Activated CD4-positive, alpha-beta T cell treated with anti-CD3 and anti-CD28 coated beads for 36 hours (primary cell): Measurements from ENCODE around the gene PEAK3. TPM values are rescaled to one million over a fixed set of nuclear protein-coding genes. Genes with fewer than 3 reads are reported as not detected.

Experiments
- ATAC-seq: fragments of 200-7000 bp; cut with Tn5 transposase; one replicate; pipeline ENCODE4 v1.10.0; 2021; ENCODE audit warnings: mild to moderate bottlenecking, moderate library complexity
- CTCF ChIA-PET: fragments of 350-600 bp; sonication (Branson Sonifier 250); formaldehyde crosslinking; loops from one replicate; lab custom pipeline; 2021; ENCODE audit warnings: antibody characterized with exemption; lab: Charles Lee
- POLR2A ChIA-PET: fragments of 350-600 bp; sonication (Branson Sonifier 250); formaldehyde crosslinking; loops from one replicate; lab custom pipeline; 2021; ENCODE audit warnings: antibody characterized with exemption, inconsistent platforms; lab: Charles Lee
- DNase-seq: peaks from one replicate; pipeline ENCODE4 v3.0.0-alpha.2; 2020
- H3K27ac Mint-ChIP-seq: one replicate; pipeline ENCODE4 v1.8.0; 2021; ENCODE audit warnings: mixed read lengths
- H3K27me3 Mint-ChIP-seq: one replicate; pipeline ENCODE4 v1.8.0; 2021; ENCODE audit warnings: mixed read lengths
- H3K36me3 Mint-ChIP-seq: one replicate; pipeline ENCODE4 v1.8.0; 2021; ENCODE audit warnings: low read depth, mixed read lengths
- H3K4me1 Mint-ChIP-seq: one replicate; pipeline ENCODE4 v1.8.0; 2021; ENCODE audit warnings: mixed read lengths
- H3K4me3 Mint-ChIP-seq: one replicate; pipeline ENCODE4 v1.8.0; 2021; ENCODE audit warnings: mild to moderate bottlenecking, moderate library complexity, mixed read lengths
- H3K9me3 Mint-ChIP-seq: one replicate; pipeline ENCODE4 v1.8.0; 2021; ENCODE audit warnings: low read depth, mixed read lengths
- intact Hi-C, 2 experiments: fragments of 100-400 bp; cut with DNase I in 1 of 2; cut with micrococcal nuclease in 1 of 2; formaldehyde crosslinking; loops; one replicate each; pipeline versions ENCODE4 v1.14.2 to v1.15.1; 2022 to 2024; cut with DNase I, micrococcal nuclease
- total RNA-seq, 2 experiments: library from RNA; stranded (reverse); gene quantifications; one replicate each; pipeline ENCODE4 v1.2.3, GENCODE V29; 2021

Gene PEAK3
- total RNA-seq, 2 experiments from 2014 or later: not detected

DNA sequence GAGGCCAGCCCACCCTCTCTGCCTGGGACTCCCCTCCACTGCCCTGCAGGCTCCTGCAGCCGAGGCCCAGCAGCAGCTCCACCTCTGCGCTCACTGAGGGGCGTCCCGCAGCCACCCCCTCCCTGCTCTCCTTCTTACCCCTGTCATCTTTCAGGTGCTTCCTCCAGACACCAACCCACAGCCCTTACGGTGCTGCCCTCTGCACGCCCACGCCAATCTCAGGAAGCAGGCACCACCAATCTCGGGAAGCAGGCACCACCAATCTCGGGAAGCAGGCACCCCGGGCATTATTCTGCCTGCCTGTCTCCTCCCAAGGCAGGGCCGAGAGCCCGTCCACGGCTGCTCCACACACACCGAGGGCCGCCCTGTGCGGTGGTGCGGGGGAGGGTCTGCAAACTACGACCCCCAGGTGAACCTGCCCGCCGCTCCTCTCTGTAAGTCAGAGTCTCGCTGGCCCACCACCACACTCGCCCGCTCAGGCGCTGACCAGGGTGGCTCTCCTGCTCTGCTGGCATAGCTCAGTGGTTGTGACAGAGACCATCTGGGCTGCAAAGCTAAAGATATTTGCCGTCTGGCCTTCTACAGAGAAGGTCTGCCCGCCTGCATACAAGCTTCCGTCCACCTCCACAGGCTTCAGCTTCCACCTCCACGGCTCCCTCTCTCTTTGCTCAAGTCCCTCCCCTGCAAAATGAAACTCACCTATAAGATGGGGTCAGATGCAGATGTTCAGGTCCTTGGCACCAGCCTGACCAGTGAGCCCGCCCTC, 43.5 kb upstream of the PEAK3 start:
- H3K9me3 Mint-ChIP-seq: no peaks in the 10 kb centered on the region
- ChIA-PET POLR2A (interaction anchor here (0.5 kb wide), 2 partner anchors 11 to 67 kb away, joined by 3 to 6 read pairs; no protein-coding TSS in a partner anchor), CTCF (interaction anchor here (0.5 to 1.0 kb wide), 3 partner anchors 55 to 67 kb away, joined by 3 read pairs; no protein-coding TSS in a partner anchor)
- peak overlapping the region; percentile 98 for H3K4me3 Mint-ChIP-seq
- peaks cover 35% of the 10 kb centered on the region for H3K36me3 Mint-ChIP-seq
- ATAC-seq (no peak), DNase-seq (no peak)
- H3K27me3 Mint-ChIP-seq: no peaks in the 10 kb centered on the region
- intact Hi-C loops: loop anchor here in 1 of 2 experiments (5.0 kb wide), 2 partner anchors 308 to 1182 kb away; partner anchors contain the start of genes BTBD2 and FZR1
- H3K4me1 Mint-ChIP-seq: peaks cover 46% of the 10 kb centered on the region
- peak overlapping the region; percentile 21 for H3K27ac Mint-ChIP-seq

DNA sequence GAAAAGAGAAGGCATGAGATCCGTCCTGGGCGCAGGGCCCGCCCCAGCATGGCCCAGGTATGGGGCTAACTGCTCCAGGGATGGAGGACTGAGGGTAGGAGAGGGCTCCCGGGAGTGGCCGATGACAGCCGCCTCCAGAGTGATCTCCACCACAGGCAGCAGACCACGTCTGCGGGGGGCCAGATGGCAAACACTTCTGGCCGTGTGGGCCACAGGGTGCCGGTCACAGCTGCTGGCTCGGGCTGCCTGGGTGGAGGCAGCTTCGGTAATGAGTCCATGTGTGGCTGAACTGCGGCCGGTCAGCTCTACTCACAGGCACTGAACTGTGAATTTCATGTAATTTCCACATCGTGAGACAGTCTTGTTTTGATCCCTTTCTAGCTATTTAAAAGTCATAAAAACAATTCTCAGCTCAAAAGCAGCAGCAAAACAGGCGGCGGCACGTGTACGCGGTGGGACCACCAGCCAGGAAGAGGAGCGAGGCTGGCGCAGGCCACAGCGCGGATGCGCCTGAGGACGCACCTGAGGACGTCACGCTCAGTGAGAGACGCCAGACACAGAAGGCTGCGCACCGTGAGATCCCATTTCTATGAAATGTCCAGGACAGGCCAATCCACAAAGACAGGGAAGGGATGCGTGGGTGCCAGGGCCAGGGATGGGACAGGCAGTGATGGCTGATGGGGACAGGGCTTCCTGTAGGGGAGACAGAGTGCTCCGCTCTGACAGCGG, 42.4 kb upstream of the PEAK3 start:
- H3K36me3 Mint-ChIP-seq: peaks cover 35% of the 10 kb centered on the region
- no peak overlapping the region for H3K4me3 Mint-ChIP-seq
- no peaks in the 10 kb centered on the region for H3K27me3 Mint-ChIP-seq
- intact Hi-C loops: no loop called here
- no peak for ATAC-seq
- DNase-seq: no peak
- no peak overlapping the region for H3K27ac Mint-ChIP-seq
- CTCF ChIA-PET: interaction anchor here (0.8 kb wide), 1 partner anchor 44 kb away, joined by 3 read pairs; no protein-coding TSS in a partner anchor
- POLR2A ChIA-PET: interaction anchor here (0.5 kb wide), 1 partner anchor 10 kb away, joined by 3 read pairs; no protein-coding TSS in a partner anchor
- H3K9me3 Mint-ChIP-seq: no peaks in the 10 kb centered on the region
- H3K4me1 Mint-ChIP-seq: peaks cover 37% of the 10 kb centered on the region

DNA sequence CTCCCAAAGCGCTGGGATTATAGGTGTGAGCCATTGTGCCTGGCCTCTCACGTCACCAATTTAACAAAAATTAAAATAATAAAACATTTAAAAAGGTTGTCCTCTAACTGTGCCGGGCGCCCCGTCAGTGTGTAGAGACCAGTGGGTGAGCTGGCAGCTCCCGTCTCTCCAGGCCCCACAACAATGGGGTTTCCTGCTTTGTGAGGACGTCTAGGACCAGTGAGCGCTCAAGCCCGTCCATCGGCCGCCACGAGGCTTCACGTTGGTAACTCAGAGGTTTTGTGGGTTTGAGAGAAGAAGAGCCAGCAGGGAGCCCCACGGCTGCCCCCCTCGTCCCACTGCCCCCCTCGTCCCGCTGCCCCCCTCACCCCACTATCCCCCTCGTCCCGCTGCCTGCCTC, 41.7 kb upstream of the PEAK3 start:
- H3K36me3 Mint-ChIP-seq: peaks cover 35% of the 10 kb centered on the region
- H3K9me3 Mint-ChIP-seq: no peaks in the 10 kb centered on the region
- DNase-seq (no peak), ATAC-seq (no peak)
- no peaks in the 10 kb centered on the region for H3K27me3 Mint-ChIP-seq
- POLR2A ChIA-PET: no interaction called here
- H3K4me3 Mint-ChIP-seq: no peak overlapping the region
- peaks cover 33% of the 10 kb centered on the region for H3K4me1 Mint-ChIP-seq
- intact Hi-C loops: no loop called here
- H3K27ac Mint-ChIP-seq: no peak overlapping the region
- CTCF ChIA-PET: interaction anchor here (0.8 kb wide), 1 partner anchor 45 kb away, joined by 3 read pairs; no protein-coding TSS in a partner anchor

DNA sequence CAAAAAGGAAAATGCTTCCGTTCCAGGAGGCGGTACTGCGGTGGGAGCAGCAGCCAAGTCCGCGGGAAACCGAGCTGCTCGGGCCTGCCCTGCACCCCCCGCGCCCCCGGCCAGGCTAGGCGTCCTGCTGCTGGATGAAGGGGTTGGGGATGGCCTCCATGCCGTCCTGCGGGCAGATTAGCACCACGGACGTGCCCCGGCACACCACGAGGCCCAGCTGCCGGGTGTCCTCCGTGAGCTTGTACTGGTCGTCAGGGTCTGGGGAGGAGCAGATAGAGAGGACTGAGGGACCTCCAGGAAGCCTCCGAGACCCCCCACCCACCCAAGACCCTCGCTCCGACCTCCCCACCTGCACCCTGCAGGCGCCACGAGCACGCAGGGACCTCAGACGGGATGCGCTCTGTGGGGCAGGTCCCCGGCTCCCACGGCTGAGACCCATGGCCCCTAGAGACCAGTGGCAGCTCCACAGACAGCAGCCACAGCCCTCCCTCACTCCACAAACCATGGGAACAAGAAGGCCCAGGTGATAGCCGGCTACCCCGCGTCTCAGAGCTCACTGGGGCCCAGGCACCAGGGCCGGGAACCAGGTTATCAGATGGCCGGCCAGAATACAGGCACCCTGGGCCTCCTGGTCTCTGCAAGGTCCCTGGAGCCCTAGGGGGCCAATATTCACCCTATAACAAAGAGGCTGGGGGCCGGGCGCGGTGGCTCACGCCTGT, 39.7 kb upstream of the PEAK3 start:
- Mint-ChIP-seq H3K4me3 (no peak overlapping the region), H3K27me3 (no peaks in the 10 kb centered on the region), H3K4me1 (peaks cover 23% of the 10 kb centered on the region), H3K36me3 (peaks cover 22% of the 10 kb centered on the region), H3K9me3 (no peaks in the 10 kb centered on the region), H3K27ac (no peak overlapping the region)
- intact Hi-C loops: no loop called here
- DNase-seq: no peak
- ATAC-seq: no peak
- ChIA-PET CTCF (no interaction called here), POLR2A (no interaction called here)

DNA sequence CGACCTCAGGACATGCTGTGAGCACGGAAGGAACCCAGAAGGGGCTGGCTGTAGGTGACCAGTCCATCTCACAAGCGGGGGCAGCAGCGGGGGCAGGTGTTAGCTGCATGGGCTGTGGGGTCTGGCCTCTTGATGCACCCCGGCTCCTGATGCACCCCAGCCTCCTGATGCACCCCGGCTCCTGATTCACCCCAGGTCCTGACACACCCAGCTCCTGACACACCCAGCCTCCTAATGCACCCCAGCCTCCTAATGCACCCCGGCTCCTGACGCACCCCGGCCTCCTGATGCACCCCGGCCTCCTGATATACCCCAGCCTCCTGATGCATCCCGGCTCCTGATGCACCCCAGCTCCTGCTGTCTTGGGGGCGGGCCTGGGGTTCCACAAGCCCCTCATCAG, 39.0 kb upstream of the PEAK3 start:
- Mint-ChIP-seq H3K9me3 (no peaks in the 10 kb centered on the region), H3K27me3 (no peaks in the 10 kb centered on the region), H3K4me3 (no peak overlapping the region), H3K36me3 (peaks cover 16% of the 10 kb centered on the region), H3K27ac (no peak overlapping the region), H3K4me1 (peaks cover 15% of the 10 kb centered on the region)
- DNase-seq (no peak), ATAC-seq (no peak)
- CTCF ChIA-PET: no interaction called here
- POLR2A ChIA-PET: no interaction called here
- intact Hi-C loops: no loop called here

DNA sequence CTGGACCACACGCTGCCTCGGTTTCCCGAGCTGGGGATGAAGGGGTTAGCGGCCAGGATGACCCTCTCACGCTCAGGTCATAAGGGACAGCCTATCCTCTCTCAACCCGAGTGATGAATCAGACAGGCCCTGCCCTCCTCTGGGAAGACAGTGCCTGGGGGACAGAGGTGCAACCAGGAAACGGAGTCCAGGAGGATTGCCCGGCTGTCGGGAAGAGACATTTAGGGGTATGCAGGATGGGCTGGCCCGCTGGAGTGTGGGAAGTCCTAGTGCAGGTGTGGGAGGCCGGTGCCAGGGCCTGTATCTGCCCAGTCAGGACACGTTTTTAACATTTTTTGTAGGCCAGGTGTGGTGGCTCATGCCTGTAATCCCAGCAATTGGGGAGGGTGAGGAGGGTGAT, 38.1 kb upstream of the PEAK3 start:
- intact Hi-C loops: no loop called here
- peaks cover 6% of the 10 kb centered on the region for H3K4me1 Mint-ChIP-seq
- CTCF ChIA-PET: no interaction called here
- ATAC-seq (no peak), DNase-seq (no peak)
- no peak overlapping the region for H3K27ac Mint-ChIP-seq
- peaks cover 12% of the 10 kb centered on the region for H3K36me3 Mint-ChIP-seq
- no peak overlapping the region for H3K4me3 Mint-ChIP-seq
- POLR2A ChIA-PET: no interaction called here
- peaks cover under 1% of the 10 kb centered on the region for H3K27me3 Mint-ChIP-seq
- peaks cover 4% of the 10 kb centered on the region for H3K9me3 Mint-ChIP-seq

DNA sequence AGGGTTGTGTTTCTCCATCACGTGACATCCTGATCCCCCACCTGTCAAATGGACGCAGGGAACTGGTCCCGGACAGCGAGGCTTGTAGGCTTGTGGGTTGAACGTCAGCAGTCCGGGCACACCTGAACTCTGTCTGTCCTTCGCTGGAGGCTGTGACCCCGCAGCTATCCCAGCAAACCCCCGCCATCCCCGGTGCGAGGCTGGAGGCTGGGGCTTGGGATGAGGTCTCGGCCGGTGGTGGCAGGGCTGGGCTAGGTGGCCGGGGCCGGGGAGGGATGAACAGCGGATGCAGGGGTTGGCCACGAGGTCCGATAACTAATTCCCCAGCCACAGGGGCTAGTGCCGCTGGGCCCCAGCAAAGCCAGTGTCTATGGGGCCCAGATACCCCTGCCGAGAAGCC, 37.6 kb upstream of the PEAK3 start:
- no peak for DNase-seq
- Mint-ChIP-seq H3K9me3 (peaks cover 8% of the 10 kb centered on the region), H3K27ac (no peak overlapping the region), H3K4me3 (no peak overlapping the region), H3K36me3 (peaks cover 13% of the 10 kb centered on the region), H3K4me1 (peaks cover 3% of the 10 kb centered on the region), H3K27me3 (peaks cover 5% of the 10 kb centered on the region)
- CTCF ChIA-PET: no interaction called here
- POLR2A ChIA-PET: no interaction called here
- intact Hi-C loops: no loop called here
- ATAC-seq: no peak

DNA sequence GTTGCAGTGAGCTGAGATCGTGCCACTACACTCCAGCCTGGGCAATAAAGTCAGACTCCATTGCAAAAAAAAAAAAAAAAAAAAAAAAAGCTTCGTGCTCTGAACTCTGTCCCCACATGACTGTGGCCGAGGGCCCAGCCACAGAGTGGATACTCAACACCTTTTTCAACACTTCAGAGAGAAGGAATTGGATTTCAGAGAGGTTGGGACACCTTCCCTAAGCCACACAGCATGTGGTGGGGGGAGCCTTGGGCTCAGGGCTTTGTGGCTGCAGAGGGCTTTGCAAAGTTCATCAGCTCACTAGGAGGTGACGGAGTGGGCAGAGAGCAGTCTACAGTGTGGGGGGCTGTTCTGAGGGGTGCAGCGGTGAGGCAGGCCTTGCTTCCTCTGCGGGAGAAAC, 36.9 kb upstream of the PEAK3 start:
- Mint-ChIP-seq H3K27me3 (peaks cover 6% of the 10 kb centered on the region), H3K4me3 (no peak overlapping the region), H3K27ac (no peak overlapping the region), H3K36me3 (peaks cover 10% of the 10 kb centered on the region), H3K4me1 (no peaks in the 10 kb centered on the region), H3K9me3 (peaks cover 8% of the 10 kb centered on the region)
- POLR2A ChIA-PET: no interaction called here
- CTCF ChIA-PET: interaction anchor here (0.7 kb wide), 1 partner anchor 13 kb away, joined by 3 read pairs; no protein-coding TSS in a partner anchor
- no peak for DNase-seq
- ATAC-seq: no peak
- intact Hi-C loops: no loop called here

DNA sequence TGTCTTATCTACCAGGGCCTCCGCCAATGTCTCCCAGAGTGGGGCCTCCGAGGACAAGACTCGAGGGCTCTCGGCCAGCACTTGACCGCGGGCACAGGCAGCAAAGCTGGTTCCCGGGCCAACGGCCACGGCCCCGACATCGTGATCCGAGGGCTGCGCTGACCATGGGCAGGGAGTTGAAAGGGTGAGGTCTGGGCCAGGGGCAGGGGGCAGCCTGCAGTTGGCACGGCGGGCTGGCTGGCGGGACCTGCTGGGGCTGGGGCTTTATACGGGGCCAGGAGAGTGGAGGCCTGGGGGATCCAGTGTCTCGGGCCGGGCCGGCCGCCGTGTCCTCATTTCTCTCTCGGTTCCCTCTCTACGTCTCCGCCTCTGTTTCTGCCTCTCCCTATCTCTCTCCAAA, 35.8 kb upstream of the PEAK3 start:
- ChIA-PET CTCF (interaction anchor here (0.7 kb wide), 1 partner anchor 15 kb away, joined by 4 read pairs; no protein-coding TSS in a partner anchor), POLR2A (no interaction called here)
- DNase-seq (no peak), ATAC-seq (no peak)
- intact Hi-C loops: no loop called here
- Mint-ChIP-seq H3K9me3 (peaks cover 8% of the 10 kb centered on the region), H3K36me3 (peaks cover 6% of the 10 kb centered on the region), H3K27ac (no peak overlapping the region), H3K4me3 (no peak overlapping the region), H3K4me1 (no peaks in the 10 kb centered on the region), H3K27me3 (peaks cover 12% of the 10 kb centered on the region)

DNA sequence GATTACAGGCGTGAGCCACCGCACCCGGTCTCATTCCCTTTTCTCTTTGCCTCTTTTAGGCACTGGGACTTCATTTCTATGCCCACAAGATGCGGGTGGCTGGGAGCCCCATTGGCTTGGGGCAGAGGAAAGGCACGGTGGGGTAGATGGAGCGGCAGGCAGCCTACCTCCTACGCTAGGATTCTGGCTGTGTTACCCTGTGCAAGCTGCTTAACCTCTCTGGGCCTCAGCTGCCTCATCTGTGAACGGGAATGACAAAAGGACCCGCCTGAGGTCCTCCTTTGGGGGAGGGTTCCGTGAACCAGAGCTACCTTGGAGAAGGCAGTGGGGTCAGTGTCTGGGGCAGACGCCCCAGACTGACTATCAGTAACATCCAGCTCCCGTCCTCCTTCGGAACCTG, 35.3 kb upstream of the PEAK3 start:
- ATAC-seq: no peak
- H3K4me1 Mint-ChIP-seq: no peaks in the 10 kb centered on the region
- CTCF ChIA-PET: interaction anchor here (0.6 to 1.8 kb wide), 5 partner anchors 15 to 161 kb away, joined by 3 to 7 read pairs (median 3); no protein-coding TSS in a partner anchor
- DNase-seq: no peak
- intact Hi-C loops: no loop called here
- H3K9me3 Mint-ChIP-seq: peaks cover 8% of the 10 kb centered on the region
- H3K4me3 Mint-ChIP-seq: no peak overlapping the region
- peaks cover 12% of the 10 kb centered on the region for H3K27me3 Mint-ChIP-seq
- POLR2A ChIA-PET: no interaction called here
- no peak overlapping the region for H3K27ac Mint-ChIP-seq
- peaks cover 6% of the 10 kb centered on the region for H3K36me3 Mint-ChIP-seq

DNA sequence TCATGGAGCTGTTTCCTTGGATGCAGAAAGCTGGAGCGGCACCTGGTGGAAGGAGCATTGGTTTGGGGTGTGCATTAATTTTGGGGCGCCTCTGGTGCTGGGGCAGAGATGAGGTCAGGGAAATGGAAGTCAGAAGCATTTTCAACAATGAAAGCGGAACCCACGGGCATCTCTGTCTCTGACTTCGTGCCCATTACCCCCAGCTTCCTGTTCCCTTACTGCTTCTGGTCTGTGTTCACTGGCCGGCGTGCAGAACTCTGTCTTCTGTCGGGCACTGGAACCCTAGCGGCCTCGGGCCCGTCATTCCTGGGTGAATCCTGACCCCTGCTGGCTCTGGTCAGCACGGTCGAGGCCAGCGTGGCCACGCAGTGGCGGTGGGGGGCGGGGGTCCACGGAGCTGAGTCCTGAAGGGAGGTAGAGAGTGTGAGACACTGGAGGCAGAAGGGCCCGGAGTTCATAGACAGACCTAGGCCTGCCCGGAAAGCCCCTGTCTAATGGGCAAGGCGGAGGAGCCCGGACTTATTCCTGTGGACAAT, 33.9 kb upstream of the PEAK3 start:
- Mint-ChIP-seq H3K4me1 (no peaks in the 10 kb centered on the region), H3K27ac (no peak overlapping the region), H3K4me3 (no peak overlapping the region), H3K9me3 (peaks cover 8% of the 10 kb centered on the region), H3K36me3 (peaks cover 6% of the 10 kb centered on the region), H3K27me3 (peaks cover 12% of the 10 kb centered on the region)
- no peak for ATAC-seq
- ChIA-PET POLR2A (interaction anchor here (0.7 kb wide), 1 partner anchor 305 kb away, joined by 3 read pairs; no protein-coding TSS in a partner anchor), CTCF (interaction anchor here (0.7 to 1.8 kb wide), 6 partner anchors 12 to 207 kb away, joined by 3 to 7 read pairs (median 4); partner anchors contain the start of gene LSM7)
- DNase-seq: peak; percentile 49
- intact Hi-C loops: no loop called here
